NCI-H2227 (cell line): Measurements from ENCODE around the gene CA14.
"Not testable (repeated sequence)": the region's sequence is repeated elsewhere in the genome, so short reads cannot be mapped to it uniquely, and the experiment has no call there.

Source experiments
- DNase-seq: peaks from one replicate; lab custom pipeline; 2025; ENCODE audit not compliant: unreplicated experiment; lab: John Stamatoyannopoulos, UW

Gene CA14

DNA sequence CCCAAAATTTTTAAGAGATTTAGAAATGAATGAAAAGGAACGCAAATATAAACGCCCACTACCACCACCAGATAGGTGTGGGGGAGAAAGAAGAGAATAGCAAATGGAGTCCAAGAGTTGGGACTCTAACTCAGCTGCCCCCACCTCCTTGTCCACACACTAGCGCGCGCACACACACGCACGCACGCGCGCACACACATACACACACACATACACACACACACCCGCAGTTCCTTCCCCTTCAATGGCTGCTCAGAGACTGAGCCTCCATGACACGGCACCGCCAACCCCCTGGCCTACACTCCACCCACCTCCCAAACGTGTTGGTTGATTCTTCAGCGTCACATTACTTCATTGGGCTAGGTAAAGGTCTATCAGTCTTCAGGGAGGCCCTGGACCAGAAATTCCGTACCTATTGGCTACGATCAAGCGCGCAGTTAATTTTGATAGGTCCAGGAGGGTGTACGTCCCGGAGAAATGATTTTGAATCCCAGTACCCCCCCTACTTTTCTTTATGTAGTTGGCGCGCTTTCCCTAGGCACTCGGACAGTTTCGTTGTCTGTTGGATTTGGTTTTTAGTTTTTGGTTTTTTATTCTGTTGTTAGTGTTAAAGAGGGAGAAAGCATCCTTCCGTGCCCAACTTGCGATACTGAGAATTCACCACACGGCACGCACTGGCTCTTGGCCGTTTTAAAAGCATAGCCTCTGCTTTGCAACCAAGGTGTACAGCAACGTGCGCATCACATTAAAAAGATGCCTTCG, 21.5 kb upstream of the CA14 start, which contains the start of gene ANP32E:
TSS of gene ANP32E (minus strand) at position 261 of the 762 bp plus-strand sequence. CDS start 326 bp downstream, outside the sequence.
- DNase-seq = peak; percentile 99

DNA sequence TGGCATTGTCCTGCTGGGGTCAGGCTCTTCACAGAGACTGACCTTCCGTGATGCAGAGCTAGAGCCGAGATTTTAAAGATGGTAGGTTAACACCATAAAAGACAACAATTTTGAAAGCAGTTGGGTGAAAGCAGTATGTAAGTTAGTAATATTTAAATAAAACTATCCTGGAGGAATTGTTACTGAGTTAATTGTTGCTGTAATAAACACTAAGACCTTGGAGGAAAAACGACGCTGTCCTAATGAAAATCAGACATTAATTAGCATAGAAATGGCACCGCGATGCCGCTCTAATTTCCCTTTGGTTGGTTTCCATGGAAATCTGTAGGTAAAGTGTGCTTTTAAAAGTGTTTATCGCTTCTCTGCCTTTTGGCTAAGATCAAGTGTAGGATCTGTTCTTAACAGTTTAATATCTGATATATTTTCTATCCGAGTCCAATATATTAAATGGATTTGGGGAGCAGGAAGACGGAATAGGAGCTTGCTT, 20.9 kb upstream of the CA14 start:
- peak; percentile 53 for DNase-seq

DNA sequence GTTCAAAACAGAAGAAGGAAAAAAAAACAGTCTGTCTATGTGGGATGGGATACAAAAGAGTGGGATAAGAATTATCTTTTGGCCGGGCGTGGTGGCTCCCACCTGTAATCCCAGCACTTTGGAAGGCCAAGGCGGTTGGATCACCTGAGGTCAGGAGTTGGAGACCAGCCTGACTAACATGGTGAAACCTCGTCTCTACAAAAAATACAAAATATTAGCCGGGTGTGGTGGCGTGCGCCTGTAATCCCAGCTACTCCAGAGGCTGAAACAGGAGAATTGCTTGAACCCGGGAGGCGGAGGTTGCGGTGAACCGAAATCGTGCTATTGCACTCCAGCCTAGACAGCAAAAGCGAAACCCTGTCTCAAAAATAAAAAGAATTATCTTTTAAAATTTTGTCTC, 20.4 kb upstream of the CA14 start:
- not testable (repeated sequence) for DNase-seq

DNA sequence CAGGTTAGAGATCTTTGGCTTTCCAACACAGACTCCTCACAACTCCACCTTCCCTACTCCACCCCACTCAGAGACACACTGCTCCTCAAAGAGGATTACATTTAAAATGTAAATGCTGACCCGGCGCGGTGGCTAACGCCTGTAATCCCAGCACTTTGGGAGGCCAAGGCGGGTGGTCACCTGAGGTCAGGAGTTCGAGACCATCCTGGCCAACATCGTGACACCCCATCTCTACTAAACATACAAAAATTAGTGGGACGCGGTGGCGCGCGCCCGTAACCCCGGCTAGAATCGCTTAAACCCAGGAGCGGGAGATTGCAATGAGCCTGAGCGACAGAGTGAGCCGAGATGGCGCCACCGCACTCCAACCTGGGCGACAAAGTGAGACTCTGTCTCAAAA, 19.8 kb upstream of the CA14 start:
- DNase-seq = no peak

DNA sequence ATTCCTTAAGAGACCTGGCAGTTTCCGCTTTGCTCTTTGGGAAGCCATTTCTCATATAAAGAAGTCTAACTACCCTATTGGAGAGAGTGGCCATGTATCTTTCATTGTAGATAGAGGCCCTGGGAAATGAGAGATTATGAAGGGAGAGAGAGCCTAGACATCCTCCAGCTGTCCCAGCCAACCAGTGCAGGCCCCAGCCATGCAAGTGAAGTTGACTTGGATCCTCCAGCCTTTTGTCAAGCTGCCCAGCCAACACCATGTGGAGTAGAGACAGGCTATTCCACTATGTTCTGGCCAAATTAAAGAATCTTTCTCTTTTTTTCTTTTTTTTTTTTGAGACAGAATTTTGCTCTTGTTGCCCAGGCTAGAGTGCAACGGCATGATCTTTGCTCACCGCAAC, 14.6 kb upstream of the CA14 start:
- DNase-seq = no peak

DNA sequence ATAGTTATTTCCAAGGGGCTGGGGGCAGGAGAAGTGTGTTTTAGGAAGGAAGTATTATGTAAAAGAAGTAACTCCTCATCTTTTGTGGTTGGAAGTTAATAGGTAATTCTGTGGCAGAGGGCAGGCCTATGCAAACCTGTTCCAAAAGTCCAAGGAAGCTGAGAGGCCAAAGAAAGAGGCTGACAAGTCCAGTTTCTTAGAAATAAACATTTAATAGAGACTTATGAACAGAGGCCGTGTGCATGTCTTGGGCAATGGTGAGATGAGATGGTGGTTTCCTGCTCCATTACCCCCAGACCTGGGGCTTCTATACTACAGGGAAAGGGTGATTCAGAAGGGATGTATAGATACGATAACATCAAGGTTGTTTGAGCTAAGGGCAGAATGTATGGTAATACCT, 7.6 kb upstream of the CA14 start:
- no peak for DNase-seq

DNA sequence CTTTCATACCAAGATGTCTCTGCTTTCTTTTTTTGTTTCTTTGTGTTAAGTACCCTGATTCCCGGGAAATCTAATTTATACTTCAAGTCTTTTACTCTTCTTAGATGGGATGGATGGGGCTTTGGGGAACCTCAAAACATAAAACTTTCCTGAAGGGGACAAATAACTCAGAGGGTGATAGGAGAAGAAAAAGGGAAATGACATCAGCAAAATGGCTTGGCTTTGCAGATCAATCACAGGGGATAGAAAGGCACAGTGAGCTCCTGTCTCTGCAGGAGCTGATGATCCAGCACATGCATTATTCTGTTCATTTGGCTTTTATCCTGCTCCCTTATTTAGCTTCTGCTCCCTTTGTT, 1.4 kb upstream of the CA14 start:
- no peak for DNase-seq

DNA sequence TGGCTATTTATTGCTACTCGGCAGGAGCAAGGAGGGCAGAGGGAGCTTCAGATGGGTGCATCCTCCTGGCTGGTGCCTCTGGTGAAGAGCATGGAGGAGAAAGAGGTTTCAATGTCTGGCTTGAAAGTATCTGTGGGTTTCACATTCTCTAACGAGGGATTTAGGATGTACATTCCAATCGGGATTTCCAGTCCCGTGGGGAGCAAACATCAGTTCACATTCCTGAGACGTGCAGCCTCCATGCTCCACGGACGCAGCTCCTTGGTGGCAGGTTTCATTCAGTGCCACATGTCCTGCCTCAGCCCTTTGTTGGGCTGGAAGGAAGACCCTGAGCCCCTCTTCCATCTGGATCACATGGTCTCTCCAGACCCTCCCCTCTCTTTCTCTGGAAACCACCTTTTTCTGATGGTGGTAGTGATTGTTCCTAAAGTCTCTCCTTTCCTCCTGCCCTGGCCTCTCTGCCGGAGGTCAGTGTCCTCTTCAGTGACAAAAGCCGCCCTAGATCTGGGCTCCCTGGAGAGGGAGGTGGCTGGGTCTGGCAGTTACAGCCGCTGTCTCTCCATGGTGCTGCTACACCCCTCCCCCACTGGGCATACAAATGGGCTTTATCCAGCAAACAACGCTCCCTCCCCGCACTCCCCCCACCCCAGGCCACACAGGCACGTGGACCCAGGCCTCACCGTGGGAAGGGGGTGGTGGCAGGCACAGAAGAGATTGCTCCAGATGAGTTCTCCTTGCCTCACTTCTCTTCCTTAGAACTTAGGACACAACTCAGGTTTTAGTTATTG, 826 bp upstream of the CA14 start:
- peak; percentile 66 for DNase-seq

DNA sequence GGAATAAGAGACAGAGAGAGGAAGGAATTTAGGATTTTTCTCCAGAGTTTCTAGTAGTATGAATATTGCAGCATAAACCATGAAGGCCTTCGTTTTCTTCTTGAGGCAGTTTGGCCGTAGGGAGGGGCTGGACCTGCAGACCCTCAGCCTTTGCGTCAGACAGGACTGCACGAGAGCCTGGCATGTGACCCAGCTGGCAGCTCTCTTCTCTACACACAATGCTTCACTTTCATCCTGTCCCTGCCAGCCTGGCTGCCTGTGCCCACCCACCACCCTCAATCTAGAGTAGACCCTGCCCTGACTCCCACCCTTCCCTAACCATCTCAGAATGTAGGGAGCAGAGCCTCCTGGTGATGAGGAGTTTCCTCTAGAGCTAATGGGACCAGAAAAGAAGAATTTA, 1.6 kb downstream of the CA14 start:
- no peak for DNase-seq

DNA sequence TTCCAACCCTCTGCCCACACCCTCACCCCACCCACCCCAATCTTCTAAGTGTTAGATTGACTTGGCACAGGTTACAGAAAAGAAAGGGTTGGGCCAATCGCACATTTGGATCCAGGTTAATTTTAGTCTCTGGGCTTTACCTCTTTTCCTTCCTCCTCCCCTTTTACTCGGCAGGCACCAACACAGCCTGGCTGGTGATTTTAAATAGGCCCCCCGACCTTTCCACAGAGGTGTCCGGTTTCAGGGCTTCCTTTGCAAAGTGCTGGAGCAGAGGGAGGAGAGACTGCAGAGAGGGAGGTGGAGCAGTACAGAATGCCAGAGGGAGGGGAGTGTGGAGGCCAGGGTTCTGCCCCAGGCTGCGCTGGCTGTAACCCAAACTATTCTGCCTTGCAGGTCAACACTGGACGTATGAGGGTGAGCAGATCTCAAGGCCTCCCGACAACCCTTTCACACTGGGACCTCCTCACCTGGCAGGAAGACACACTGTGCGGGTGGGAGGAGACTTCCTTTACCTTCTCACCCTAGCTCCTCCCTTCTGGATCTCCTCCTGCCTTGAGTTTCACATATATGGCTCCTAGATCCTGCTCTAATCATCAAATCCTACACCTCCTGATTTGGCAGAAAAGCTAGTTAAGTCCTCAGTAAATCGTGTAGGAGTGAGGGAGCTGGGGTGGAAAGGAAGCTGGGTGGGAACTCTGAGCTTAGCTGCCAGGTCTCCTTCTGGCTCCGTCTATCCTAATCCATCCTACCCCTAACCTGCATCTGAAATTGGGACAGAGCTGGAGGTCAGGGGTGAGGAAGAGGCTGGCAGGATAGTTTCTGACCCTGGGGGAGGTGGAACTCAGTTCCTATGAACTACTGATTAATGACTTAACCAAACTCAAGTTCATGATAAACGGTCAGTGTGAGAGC, 2.4 kb downstream of the CA14 start:
- DNase-seq = peak; percentile 44

DNA sequence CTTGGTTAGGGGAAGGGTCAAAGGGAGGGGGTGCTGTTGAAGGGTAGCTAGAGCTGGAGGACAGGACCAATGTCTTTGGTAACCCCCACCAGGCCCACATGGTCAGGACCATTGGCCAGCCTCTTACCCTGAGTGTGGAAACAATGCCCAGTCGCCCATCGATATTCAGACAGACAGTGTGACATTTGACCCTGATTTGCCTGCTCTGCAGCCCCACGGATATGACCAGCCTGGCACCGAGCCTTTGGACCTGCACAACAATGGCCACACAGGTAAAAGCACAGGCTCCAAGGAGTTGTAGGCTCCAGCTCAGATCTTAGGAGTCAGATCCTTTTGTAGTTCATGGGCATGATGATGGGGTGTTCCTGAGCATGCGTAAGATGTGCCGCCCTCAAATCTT, 3.8 kb downstream of the CA14 start:
- no peak for DNase-seq

DNA sequence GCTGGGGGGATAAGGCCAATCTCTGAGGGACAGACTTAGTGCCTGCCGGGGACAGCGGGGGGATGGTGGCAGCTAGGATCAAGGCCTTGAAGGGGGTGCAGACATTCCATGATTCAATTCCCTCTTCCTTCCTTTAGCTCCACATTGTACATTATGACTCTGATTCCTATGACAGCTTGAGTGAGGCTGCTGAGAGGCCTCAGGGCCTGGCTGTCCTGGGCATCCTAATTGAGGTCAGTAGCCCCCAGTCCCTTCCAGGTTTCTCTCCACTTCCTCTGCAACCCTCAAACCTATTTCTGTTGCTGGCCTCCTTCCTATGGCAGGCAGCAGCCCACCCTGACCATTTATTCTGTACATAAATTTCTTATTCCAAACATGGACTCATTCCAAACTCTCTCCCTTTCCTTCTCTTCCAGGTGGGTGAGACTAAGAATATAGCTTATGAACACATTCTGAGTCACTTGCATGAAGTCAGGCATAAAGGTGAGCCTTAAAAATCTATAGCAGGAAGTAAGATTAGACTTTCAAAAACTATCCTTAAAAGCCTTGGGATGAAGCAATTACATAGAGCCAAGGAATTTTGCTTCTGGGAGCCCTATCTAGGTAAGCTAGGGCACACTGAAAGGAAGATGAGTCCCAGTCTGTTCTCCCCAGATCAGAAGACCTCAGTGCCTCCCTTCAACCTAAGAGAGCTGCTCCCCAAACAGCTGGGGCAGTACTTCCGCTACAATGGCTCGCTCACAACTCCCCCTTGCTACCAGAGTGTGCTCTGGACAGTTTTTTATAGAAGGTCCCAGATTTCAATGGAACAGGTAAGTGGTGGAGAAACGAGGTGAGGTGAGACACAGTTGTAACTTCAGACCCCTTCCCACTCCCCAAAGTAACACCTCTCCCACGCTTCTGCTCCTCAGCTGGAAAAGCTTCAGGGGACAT, 5.1 kb downstream of the CA14 start:
- no peak for DNase-seq

DNA sequence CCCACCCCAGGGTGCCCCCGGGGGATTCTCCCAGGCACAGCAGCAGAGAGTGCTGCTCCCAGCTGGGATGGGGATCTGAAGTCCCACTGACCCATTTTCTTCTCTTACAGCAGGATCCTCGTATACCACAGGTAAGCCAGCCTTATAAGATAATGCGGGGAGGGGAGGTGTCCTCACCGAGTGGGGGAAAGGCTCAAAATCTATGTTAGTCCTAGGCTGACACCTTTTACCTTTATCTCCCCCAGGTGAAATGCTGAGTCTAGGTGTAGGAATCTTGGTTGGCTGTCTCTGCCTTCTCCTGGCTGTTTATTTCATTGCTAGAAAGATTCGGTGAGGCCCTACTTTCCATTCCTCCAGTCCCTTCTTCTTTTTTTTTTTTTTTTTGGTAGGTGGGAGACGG, 6.0 kb downstream of the CA14 start:
- DNase-seq = no peak

DNA sequence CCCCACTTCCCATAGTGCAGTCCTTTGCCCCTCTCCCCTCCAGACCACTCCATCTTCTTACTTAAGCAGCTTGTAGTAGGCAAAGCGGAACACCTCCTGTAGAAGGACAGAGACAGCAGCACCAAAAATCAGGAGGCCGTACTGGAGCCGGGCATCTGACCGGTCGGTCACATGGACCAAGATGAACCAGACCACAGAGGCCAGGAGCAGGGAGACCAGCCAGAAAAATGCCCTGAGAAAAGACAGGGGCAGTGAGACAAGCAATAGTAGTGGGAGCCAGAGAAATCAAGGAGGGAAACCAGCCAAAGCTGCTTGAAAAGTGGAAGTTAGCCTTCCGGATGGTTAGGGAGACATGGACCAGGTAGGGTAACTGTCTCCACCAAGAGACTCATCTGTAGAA, 10.3 kb downstream of the CA14 start:
- no peak for DNase-seq

DNA sequence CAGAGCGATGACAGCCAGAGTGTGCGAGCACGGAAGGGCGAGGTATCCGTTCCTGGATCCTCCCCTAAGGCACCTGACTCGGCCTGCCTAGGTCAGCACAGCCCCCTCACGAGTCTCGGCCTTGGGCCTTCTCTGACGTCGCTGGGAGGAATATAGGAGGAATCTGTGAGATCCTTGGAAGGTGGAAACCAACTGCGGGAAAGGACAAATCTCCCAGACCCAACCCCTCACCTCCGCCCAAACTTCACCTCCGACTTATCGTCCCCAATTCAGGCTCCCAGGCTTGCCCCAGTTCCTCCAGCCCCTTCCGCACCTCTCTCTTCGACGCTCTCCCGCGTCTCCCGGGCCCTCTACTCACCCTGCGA, 10.7 kb downstream of the CA14 start:
- DNase-seq = peak; percentile 45

DNA sequence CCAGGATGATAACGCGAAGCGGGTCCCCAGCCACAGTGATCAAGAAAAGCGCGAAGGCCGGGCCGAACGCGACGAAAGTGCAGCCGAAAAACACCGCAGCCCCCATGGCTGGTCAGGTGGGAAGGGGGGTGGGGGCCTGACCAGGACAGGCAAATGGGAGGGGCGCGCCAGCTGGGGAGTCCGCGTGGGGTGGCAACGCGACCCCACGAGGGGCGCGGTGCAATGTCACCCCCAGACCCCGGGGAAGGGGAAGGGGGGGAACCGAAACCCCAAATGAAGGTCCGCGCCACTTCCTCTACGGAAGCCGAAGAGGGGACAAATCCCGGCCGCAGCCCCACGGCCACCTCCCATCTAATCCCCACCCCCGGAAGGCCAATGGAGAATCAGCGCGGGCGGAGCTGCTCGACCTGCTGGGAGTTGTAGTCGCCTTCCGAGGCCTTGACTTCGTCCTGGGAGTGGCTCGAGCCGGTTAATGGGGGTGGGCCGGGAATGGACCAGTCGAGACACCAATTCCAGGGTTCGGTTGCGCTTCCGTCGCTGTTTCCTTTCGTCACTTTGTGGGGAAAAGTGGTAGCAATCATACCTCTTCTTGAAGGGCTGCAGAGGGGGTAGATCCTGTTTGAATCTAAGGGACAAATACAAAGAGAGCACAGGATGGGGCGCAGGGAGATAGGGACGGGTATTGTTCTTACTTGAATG, 11.3 kb downstream of the CA14 start, which contains the start of gene APH1A:
TSS of gene APH1A (minus strand) at position 312 of the 699 bp plus-strand sequence. CDS start at position 106, 206 bp downstream.
- peak; percentile 99 for DNase-seq

DNA sequence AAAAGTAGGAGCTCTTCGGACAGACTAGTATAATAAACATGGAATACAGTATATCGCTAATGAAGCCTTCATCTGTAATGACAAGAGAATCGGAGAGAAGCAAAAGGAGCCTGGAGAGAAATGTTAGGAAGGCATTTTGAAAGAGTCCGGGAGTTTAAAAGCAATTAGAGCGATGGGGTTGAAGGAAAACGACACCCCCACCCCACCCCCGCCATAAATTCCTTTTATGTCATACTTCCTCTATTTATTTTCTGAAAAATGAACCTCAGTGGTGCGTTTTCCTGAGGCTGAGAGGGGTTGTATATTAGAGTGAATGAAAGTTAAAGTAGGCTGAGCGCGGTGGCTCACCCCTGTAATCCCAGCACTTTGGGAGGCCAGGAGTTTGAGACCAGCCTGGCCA, 11.9 kb downstream of the CA14 start:
- DNase-seq = no peak

DNA sequence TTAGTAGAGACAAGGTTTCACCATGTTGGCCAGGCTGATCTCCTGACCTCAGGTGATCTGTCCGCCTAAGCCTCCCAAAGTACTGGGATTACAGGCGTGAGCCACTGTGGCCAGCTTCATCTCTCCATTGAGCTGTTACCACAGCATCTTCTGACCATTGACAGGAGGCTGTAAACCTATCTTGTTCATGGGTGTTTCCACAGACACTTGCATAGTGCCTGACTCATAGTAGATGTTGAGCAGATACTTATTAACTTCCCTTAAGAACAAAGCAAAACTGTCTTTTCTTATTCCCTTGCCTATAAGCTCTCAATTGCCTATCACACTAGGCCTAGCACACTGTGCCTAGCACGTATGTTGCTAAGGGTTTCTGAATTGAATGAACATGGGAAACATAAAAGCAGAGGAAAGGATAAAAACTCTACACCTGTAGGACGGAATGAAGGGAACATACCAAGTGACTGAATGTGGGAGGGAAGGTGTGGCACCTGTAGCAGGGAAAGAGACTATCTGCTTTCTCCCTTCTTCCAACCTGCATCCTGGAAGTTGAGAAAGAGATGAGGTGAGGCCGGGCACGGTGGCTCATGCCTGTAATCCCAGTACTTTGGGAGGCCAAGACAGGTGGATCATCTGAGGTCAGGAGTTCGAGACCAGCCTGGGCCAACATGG, 13.9 kb downstream of the CA14 start:
- no peak for DNase-seq

DNA sequence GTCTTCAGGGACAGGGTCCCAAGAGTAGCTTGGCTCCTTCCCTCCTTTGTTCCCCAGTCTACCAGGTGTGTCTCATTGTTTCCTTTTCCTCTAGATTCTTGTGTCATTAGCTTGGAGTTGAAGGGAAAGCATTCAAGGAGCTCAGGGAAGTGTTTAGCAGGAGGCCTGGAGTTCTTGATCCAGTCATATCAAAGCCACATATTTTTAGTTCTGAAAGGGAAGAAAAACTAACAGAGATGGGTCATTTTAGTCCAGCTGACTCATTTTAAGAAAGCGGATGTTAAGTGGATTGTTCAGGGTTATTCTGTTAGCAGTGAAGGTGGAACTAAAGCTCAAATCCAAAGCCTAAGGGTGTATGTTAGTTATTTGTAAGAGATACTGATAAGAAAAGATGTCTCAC, 15.7 kb downstream of the CA14 start:
- DNase-seq = no peak
